Measurements from ENCODE around the gene ABHD12B. TPM values are rescaled to one million over a fixed set of nuclear protein-coding genes. Genes with fewer than 3 reads are reported as not detected.
A peak's percentile ranks its signal among the peaks of the same experiment; 100 is the strongest.

Gene ABHD12B
- total and polyA plus RNA-seq, 2 experiments from 2014 or later: 0.94 TPM; not detected in 1

- no peaks in the 10 kb centered on the region for H3K9me3 ChIP-seq (ENCODE audit: low read depth)
- no peaks in the 10 kb centered on the region for H3K36me3 ChIP-seq
- DNase-seq (ENCODE audit: low read depth in 1 of 2, low spot score in 1 of 2): no peak
- no peak overlapping the region for H3K27ac ChIP-seq
- H3K4me3 ChIP-seq: no peak overlapping the region
- no peak for TF ChIP-seq CTCF (IDR thresholded peaks at IDR 0.05; ENCODE audit: low read depth, low read length)
- peaks cover 4% of the 10 kb centered on the region for H3K27me3 ChIP-seq
- H3K4me1 ChIP-seq (ENCODE audit: low read depth): no peaks in the 10 kb centered on the region
These were observed 26.7 kb upstream of the ABHD12B start for GRCh38 chr14:50845166-50845565.

- Histone ChIP-seq H3K9me3 (ENCODE audit: low read depth) (no peaks in the 10 kb centered on the region), H3K4me3 (no peak overlapping the region), H3K36me3 (no peaks in the 10 kb centered on the region), H3K27me3 (no peaks in the 10 kb centered on the region), H3K4me1 (ENCODE audit: low read depth) (no peaks in the 10 kb centered on the region), H3K27ac (no peak overlapping the region)
- peak in 1 of 2 donors; percentile 69 for DNase-seq (ENCODE audit: low read depth in 1 of 2, low spot score in 1 of 2)
- TF ChIP-seq CTCF (IDR thresholded peaks at IDR 0.05; ENCODE audit: low read depth, low read length): no peak
These were observed 25.5 kb upstream of the ABHD12B start for GRCh38 chr14:50846226-50846880.

- Histone ChIP-seq H3K4me1 (ENCODE audit: low read depth) (peaks cover under 1% of the 10 kb centered on the region), H3K27me3 (no peaks in the 10 kb centered on the region), H3K4me3 (no peak overlapping the region), H3K9me3 (ENCODE audit: low read depth) (no peaks in the 10 kb centered on the region), H3K36me3 (no peaks in the 10 kb centered on the region), H3K27ac (no peak overlapping the region)
- no peak for TF ChIP-seq CTCF (IDR thresholded peaks at IDR 0.05; ENCODE audit: low read depth, low read length)
- DNase-seq (ENCODE audit: low read depth in 1 of 2, low spot score in 1 of 2): no peak
These were observed 18.0 kb upstream of the ABHD12B start for GRCh38 chr14:50853891-50854290.

GRCh38 chr14:50854521-50854920, 17.3 kb upstream of the ABHD12B start:
- H3K4me1 ChIP-seq (ENCODE audit: low read depth): peaks cover 6% of the 10 kb centered on the region
- no peak for TF ChIP-seq CTCF (IDR thresholded peaks at IDR 0.05; ENCODE audit: low read depth, low read length)
- no peaks in the 10 kb centered on the region for H3K27me3 ChIP-seq
- no peaks in the 10 kb centered on the region for H3K36me3 ChIP-seq
- no peaks in the 10 kb centered on the region for H3K9me3 ChIP-seq (ENCODE audit: low read depth)
- DNase-seq (ENCODE audit: low read depth in 1 of 2, low spot score in 1 of 2): no peak
- no peak overlapping the region for H3K27ac ChIP-seq
- no peak overlapping the region for H3K4me3 ChIP-seq

GRCh38 chr14:50855558-50855957, 16.3 kb upstream of the ABHD12B start:
- H3K4me1 ChIP-seq (ENCODE audit: low read depth): peaks cover 15% of the 10 kb centered on the region
- H3K27me3 ChIP-seq: no peaks in the 10 kb centered on the region
- TF ChIP-seq CTCF (IDR thresholded peaks at IDR 0.05; ENCODE audit: low read depth, low read length): peak; percentile 14
- H3K9me3 ChIP-seq (ENCODE audit: low read depth): no peaks in the 10 kb centered on the region
- H3K4me3 ChIP-seq: no peak overlapping the region
- no peaks in the 10 kb centered on the region for H3K36me3 ChIP-seq
- no peak overlapping the region for H3K27ac ChIP-seq
- DNase-seq (ENCODE audit: low read depth in 1 of 2, low spot score in 1 of 2): peak in 1 of 2 donors; percentile 35

All from cardiac muscle cell (in vitro differentiated cells and primary cell).